GM23338 (cell line): ENCODE measurements around the gene CADPS2. TPM values are rescaled to one million over a fixed set of nuclear protein-coding genes. Genes with fewer than 3 reads are reported as not detected.
A peak's percentile ranks its signal among the peaks of the same experiment; 100 is the strongest.
"Not testable (repeated sequence)": the region's sequence is repeated elsewhere in the genome, so short reads cannot be mapped to it uniquely, and the experiment has no call there.

Experiments
- ATAC-seq: fragments of 200-7000 bp; cut with Tn5 transposase; 3 replicates; pipeline ENCODE4 v1.9.1; 2020
- DNase-seq: peaks from one replicate; pipeline ENCODE4 v3.0.0-alpha.2; 2015; ENCODE audit warnings: low spot score
- H2AFZ ChIP-seq: fragments of 200-600 bp; sonication (generic); 2 replicates; pipeline ENCODE4 v1.8.0; 2016; ENCODE audit warnings: antibody characterized with exemption, mild to moderate bottlenecking, moderate library complexity
- H3F3A ChIP-seq: fragments of 200-600 bp; sonication (generic); replicated peaks from 2 replicates; pipeline ENCODE4 v1.8.0; 2017; ENCODE audit warnings: antibody characterized with exemption, mixed run types, low read depth
- H3K27ac ChIP-seq: fragments of 200-600 bp; sonication (generic); 2 replicates; pipeline ENCODE4 v1.6.1; 2016; ENCODE audit warnings: low read depth
- H3K27me3 ChIP-seq: fragments of 200-600 bp; sonication (generic); 2 replicates; pipeline ENCODE4 v1.8.0; 2016; ENCODE audit warnings: mild to moderate bottlenecking, mixed run types, moderate library complexity; ENCODE audit not compliant: insufficient read depth
- H3K36me3 ChIP-seq: fragments of 200-600 bp; sonication (generic); 2 replicates; pipeline ENCODE4 v1.8.0; 2016; ENCODE audit warnings: mild to moderate bottlenecking; ENCODE audit not compliant: insufficient read depth
- H3K4me1 ChIP-seq: fragments of 200-600 bp; sonication (generic); 2 replicates; pipeline ENCODE4 v1.8.0; 2016; ENCODE audit warnings: mild to moderate bottlenecking, moderate library complexity; ENCODE audit not compliant: insufficient read depth
- H3K4me2 ChIP-seq: fragments of 200-600 bp; sonication (generic); 2 replicates; pipeline ENCODE4 v1.7.1; 2017; ENCODE audit warnings: mixed run types
- H3K4me3 ChIP-seq: fragments of 200-600 bp; sonication (generic); 2 replicates; pipeline ENCODE4 v1.6.1; 2016; ENCODE audit warnings: mixed run types
- H3K79me2 ChIP-seq: fragments of 200-600 bp; sonication (generic); replicated peaks from 2 replicates; pipeline ENCODE4 v1.8.0; 2017; ENCODE audit warnings: mild to moderate bottlenecking; ENCODE audit not compliant: insufficient read depth
- H3K9me2 ChIP-seq: fragments of 200-600 bp; sonication (generic); 2 replicates; pipeline ENCODE4 v1.8.0; 2017; ENCODE audit not compliant: insufficient read depth
- H4K20me1 ChIP-seq: fragments of 200-600 bp; sonication (generic); replicated peaks from 2 replicates; pipeline ENCODE4 v1.8.0; 2017; ENCODE audit warnings: mild to moderate bottlenecking; ENCODE audit not compliant: insufficient read depth
- H3K27ac Mint-ChIP-seq: 2 replicates; pipeline ENCODE4 v1.8.0; 2020; ENCODE audit warnings: inconsistent platforms, mild to moderate bottlenecking, moderate library complexity, mixed read lengths
- H3K27me3 Mint-ChIP-seq: 3 replicates; pipeline ENCODE4 v1.8.0; 2022; ENCODE audit warnings: low read depth, mild to moderate bottlenecking, moderate library complexity, mixed read lengths, inconsistent platforms; ENCODE audit not compliant: insufficient read depth, poor library complexity
- H3K36me3 Mint-ChIP-seq: 3 replicates; pipeline ENCODE4 v1.8.0; 2021; ENCODE audit warnings: low read depth, mild to moderate bottlenecking, inconsistent platforms, moderate library complexity, mixed read lengths
- H3K4me1 Mint-ChIP-seq: 3 replicates; pipeline ENCODE4 v1.8.0; 2020; ENCODE audit warnings: mild to moderate bottlenecking, inconsistent platforms, mixed read lengths
- H3K4me3 Mint-ChIP-seq: 3 replicates; pipeline ENCODE4 v1.8.0; 2021; ENCODE audit warnings: moderate library complexity, mild to moderate bottlenecking, inconsistent platforms, mixed read lengths
- H3K9me3 Mint-ChIP-seq: 3 replicates; pipeline ENCODE4 v1.8.0; 2020; ENCODE audit warnings: moderate library complexity, mild to moderate bottlenecking, inconsistent platforms, mixed read lengths
- CREB1 ChIP-seq: fragments of 250-450 bp; sonication (Bioruptor Pico); IDR thresholded peaks from 2 replicates; pipeline ENCODE4 v1.5.0; 2020; ENCODE audit warnings: low read depth, mild to moderate bottlenecking, moderate library complexity
- EZH2 ChIP-seq: fragments of 200-600 bp; sonication (generic); IDR thresholded peaks from one replicate; pipeline ENCODE4 v1.8.0; 2017; ENCODE audit warnings: antibody characterized with exemption, mild to moderate bottlenecking, low read depth; ENCODE audit not compliant: unreplicated experiment
- NANOG ChIP-seq: IDR thresholded peaks from 2 replicates; pipeline ENCODE4 v1.6.1; 2016; ENCODE audit warnings: antibody characterized with exemption, borderline replicate concordance
- POLR2AphosphoS5 ChIP-seq: IDR thresholded peaks from 2 replicates; pipeline ENCODE4 v1.6.1; 2016; ENCODE audit warnings: antibody characterized with exemption, low read depth
- polyA plus RNA-seq: library from polyadenylated mRNA; unstranded; fragments of >200 nt; fragmentation: Nextera tagmentation; extraction: Ambion mirVana; gene quantifications from 2 replicates; pipeline ENCODE4 v1.2.1, GENCODE V29; 2016
- total RNA-seq: library from RNA; depleted of rRNA; stranded (reverse); fragments of >200 nt; shearing (Covaris generic); gene quantifications from 2 replicates; pipeline ENCODE4 v1.2.3, GENCODE V29; 2014
- TF ChIP-seq, protein P1 (sequence below): IDR thresholded peaks from 2 replicates; pipeline ENCODE4 v1.6.1; 2016; ENCODE audit warnings: antibody characterized with exemption
- TF ChIP-seq, protein P2 (sequence below): fragments of 250-450 bp; sonication (Bioruptor Pico); IDR thresholded peaks from 2 replicates; pipeline ENCODE4 v1.5.0; 2020; ENCODE audit warnings: mild to moderate bottlenecking, moderate library complexity

The CADPS2 gene
- total and polyA plus RNA-seq, 2 experiments from 2014 or later, result 16.3 to 36.9 TPM

DNA sequence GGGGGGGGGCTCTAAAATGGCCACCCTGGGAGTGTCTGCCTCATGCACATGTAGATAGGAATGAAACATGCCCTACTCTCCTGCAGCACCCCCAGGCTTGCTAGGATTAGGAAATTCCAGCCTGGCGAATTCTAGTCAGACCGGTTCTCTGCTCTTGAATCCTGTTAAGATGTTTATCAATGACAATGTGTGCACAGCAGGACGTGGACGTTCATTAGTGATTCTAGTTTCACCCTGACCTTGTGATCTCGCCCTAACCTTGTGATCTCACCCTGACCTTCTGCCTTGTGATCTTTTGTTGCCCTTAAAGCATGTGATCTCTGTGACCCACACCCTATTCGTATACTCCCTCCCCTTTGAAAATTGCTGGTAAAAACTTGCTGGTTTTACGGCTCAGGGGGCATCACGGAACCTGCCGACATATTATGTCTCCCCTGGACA lies 207.0 kb downstream of the CADPS2 start:
- ATAC-seq (peak; percentile 85), DNase-seq (peak; percentile 98)
- TF ChIP-seq CREB1 (CRISPR knock-in tag), result peak; percentile 65; the same call in 1 of the 2 replicates
- TF ChIP-seq, protein P1, sequence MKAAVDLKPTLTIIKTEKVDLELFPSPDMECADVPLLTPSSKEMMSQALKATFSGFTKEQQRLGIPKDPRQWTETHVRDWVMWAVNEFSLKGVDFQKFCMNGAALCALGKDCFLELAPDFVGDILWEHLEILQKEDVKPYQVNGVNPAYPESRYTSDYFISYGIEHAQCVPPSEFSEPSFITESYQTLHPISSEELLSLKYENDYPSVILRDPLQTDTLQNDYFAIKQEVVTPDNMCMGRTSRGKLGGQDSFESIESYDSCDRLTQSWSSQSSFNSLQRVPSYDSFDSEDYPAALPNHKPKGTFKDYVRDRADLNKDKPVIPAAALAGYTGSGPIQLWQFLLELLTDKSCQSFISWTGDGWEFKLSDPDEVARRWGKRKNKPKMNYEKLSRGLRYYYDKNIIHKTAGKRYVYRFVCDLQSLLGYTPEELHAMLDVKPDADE, result 0 out of 2 replicates have a peak, but pooled peaks have one; percentile 16
- peak; percentile 33; the same call in 1 of the 2 replicates for TF ChIP-seq POLR2AphosphoS5
- TF ChIP-seq NANOG, result peak; percentile 85
- not testable (repeated sequence) for H3K36me3 ChIP-seq, H3K79me2 ChIP-seq, H2AFZ ChIP-seq, H3K9me2 ChIP-seq, H3F3A ChIP-seq, H3K4me3 ChIP-seq, H3K27me3 ChIP-seq, H3K27me3 Mint-ChIP-seq, H4K20me1 ChIP-seq
- Histone ChIP-seq H3K27ac (peak overlapping the region; percentile 91), H3K4me1 (peaks cover 29% of the 10 kb centered on the region), H3K4me2 (peak overlapping the region; percentile 13; the same call in 1 of the 2 replicates)
- peak overlapping the region; percentile 50 for H3K4me3 Mint-ChIP-seq
- H3K36me3 Mint-ChIP-seq, result peaks cover 21% of the 10 kb centered on the region
- peaks cover 51% of the 10 kb centered on the region for H3K4me1 Mint-ChIP-seq
- peak overlapping the region; percentile 98 for H3K27ac Mint-ChIP-seq
- H3K9me3 Mint-ChIP-seq, result peaks cover 13% of the 10 kb centered on the region; the same call in 2 of the 3 replicates

DNA sequence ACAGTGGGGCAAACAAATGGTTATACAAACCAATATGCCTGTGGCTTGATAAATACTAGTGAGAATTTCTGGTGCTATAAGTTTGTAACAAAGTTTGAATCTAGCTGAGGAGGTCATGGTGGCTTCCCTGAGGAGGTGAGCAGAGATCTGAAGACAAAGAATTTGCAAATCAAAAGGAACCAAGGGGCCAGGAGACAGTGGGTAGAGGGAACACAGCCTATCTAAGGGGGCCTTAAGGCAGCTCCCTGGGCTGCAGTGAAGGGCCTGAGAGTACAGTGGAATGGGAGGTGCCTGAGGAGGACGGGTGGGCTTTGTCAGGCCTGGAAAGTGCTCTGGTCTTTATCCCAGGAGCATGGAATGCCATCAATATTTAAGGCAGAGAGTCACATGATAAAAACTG lies 209.1 kb downstream of the CADPS2 start:
- Mint-ChIP-seq H3K4me1 (peaks cover 52% of the 10 kb centered on the region), H3K27me3 (peaks cover 3% of the 10 kb centered on the region), H3K4me3 (no peak overlapping the region; the same call in 2 of the 3 replicates), H3K27ac (peak overlapping the region; percentile 46), H3K9me3 (peaks cover 19% of the 10 kb centered on the region; the same call in 2 of the 3 replicates), H3K36me3 (peaks cover 35% of the 10 kb centered on the region)
- Histone ChIP-seq H4K20me1 (no peaks in the 10 kb centered on the region), H3K27me3 (no peaks in the 10 kb centered on the region), H3K4me3 (no peak overlapping the region), H3K36me3 (no peaks in the 10 kb centered on the region), H3K4me2 (peak overlapping the region; percentile 50; the same call in 1 of the 2 replicates), H3K4me1 (peaks cover 29% of the 10 kb centered on the region), H3K27ac (peak overlapping the region; percentile 82), H3K79me2 (no peaks in the 10 kb centered on the region), H2AFZ (no peak overlapping the region), H3K9me2 (0 out of 2 replicates have a peak, but pooled peaks cover 3% of the 10 kb centered on the region), H3F3A (no peaks in the 10 kb centered on the region)
- ATAC-seq, result peak; percentile 53
- DNase-seq, result no peak
- TF ChIP-seq, protein P2, sequence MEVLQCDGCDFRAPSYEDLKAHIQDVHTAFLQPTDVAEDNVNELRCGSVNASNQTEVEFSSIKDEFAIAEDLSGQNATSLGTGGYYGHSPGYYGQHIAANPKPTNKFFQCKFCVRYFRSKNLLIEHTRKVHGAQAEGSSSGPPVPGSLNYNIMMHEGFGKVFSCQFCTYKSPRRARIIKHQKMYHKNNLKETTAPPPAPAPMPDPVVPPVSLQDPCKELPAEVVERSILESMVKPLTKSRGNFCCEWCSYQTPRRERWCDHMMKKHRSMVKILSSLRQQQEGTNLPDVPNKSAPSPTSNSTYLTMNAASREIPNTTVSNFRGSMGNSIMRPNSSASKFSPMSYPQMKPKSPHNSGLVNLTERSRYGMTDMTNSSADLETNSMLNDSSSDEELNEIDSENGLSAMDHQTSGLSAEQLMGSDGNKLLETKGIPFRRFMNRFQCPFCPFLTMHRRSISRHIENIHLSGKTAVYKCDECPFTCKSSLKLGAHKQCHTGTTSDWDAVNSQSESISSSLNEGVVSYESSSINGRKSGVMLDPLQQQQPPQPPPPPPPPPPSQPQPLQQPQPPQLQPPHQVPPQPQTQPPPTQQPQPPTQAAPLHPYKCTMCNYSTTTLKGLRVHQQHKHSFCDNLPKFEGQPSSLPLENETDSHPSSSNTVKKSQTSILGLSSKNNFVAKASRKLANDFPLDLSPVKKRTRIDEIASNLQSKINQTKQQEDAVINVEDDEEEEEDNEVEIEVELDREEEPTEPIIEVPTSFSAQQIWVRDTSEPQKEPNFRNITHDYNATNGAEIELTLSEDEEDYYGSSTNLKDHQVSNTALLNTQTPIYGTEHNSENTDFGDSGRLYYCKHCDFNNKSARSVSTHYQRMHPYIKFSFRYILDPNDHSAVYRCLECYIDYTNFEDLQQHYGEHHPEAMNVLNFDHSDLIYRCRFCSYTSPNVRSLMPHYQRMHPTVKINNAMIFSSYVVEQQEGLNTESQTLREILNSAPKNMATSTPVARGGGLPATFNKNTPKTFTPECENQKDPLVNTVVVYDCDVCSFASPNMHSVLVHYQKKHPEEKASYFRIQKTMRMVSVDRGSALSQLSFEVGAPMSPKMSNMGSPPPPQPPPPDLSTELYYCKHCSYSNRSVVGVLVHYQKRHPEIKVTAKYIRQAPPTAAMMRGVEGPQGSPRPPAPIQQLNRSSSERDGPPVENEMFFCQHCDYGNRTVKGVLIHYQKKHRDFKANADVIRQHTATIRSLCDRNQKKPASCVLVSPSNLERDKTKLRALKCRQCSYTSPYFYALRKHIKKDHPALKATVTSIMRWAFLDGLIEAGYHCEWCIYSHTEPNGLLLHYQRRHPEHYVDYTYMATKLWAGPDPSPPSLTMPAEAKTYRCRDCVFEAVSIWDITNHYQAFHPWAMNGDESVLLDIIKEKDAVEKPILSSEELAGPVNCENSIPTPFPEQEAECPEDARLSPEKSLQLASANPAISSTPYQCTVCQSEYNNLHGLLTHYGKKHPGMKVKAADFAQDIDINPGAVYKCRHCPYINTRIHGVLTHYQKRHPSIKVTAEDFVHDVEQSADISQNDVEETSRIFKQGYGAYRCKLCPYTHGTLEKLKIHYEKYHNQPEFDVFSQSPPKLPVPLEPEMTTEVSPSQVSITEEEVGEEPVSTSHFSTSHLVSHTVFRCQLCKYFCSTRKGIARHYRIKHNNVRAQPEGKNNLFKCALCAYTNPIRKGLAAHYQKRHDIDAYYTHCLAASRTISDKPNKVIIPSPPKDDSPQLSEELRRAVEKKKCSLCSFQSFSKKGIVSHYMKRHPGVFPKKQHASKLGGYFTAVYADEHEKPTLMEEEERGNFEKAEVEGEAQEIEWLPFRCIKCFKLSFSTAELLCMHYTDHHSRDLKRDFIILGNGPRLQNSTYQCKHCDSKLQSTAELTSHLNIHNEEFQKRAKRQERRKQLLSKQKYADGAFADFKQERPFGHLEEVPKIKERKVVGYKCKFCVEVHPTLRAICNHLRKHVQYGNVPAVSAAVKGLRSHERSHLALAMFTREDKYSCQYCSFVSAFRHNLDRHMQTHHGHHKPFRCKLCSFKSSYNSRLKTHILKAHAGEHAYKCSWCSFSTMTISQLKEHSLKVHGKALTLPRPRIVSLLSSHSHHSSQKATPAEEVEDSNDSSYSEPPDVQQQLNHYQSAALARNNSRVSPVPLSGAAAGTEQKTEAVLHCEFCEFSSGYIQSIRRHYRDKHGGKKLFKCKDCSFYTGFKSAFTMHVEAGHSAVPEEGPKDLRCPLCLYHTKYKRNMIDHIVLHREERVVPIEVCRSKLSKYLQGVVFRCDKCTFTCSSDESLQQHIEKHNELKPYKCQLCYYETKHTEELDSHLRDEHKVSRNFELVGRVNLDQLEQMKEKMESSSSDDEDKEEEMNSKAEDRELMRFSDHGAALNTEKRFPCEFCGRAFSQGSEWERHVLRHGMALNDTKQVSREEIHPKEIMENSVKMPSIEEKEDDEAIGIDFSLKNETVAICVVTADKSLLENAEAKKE (CRISPR knock-in tag), result peak; percentile 64; the same call in 1 of the 2 replicates
- no peak for TF ChIP-seq EZH2
